Right ventricle myocardium inferior (tissue), 1 donor: ENCODE results near the gene TMPRSS9. TPM values are rescaled to one million over a fixed set of nuclear protein-coding genes. Genes with fewer than 3 reads are reported as not detected.
"Not testable (repeated sequence)": the region's sequence is repeated elsewhere in the genome, so short reads cannot be mapped to it uniquely, and the experiment has no call there.

Experiments used
- ATAC-seq: fragments of 200-7000 bp; cut with Tn5 transposase; one replicate; pipeline ENCODE4 v1.9.1; 2020; ENCODE audit warnings: mild to moderate bottlenecking, moderate library complexity
- DNase-seq: peaks from one replicate; pipeline ENCODE4 v3.0.0; 2021; ENCODE audit errors: missing footprints
- intact Hi-C: fragments of 100-400 bp; cut with DNase I; formaldehyde crosslinking; loops from one replicate; pipeline ENCODE4 v1.11.0; 2022
- microRNA-seq: library from miRNA; unstranded; fragments of <30 nt; microRNA quantifications from one replicate; pipeline ENCODE4 v1.2.0, GENCODE V29; 2020
- total RNA-seq: library from RNA; stranded (reverse); fragmentation: NEBNext Ultra II Directional; extraction: Animal tissue kit (Norgen Biotek cat#: 25700); gene quantifications from one replicate; pipeline ENCODE4 v1.2.1, GENCODE V29; 2021
- donor health status: DM: no; HTN: yes; CAD: no; lungs with severe emphysema.

The TMPRSS9 gene
- total RNA-seq, 1 donor from 2014 or later: not detected

- ATAC-seq (no peak), DNase-seq (no peak)
- intact Hi-C loops: no loop called here
Measured at GRCh38 chr19:2460245-2460644, 100.2 kb downstream of the TMPRSS9 start.

GRCh38 chr19:2461751-2462634 is 101.9 kb downstream of the TMPRSS9 start:
- DNase-seq: peak; percentile 79
- intact Hi-C loops: no loop called here
- ATAC-seq: peak; percentile 72

GRCh38 chr19:2462635-2463421 is 102.8 kb downstream of the TMPRSS9 start:
- DNase-seq: peak; percentile 89
- peak; percentile 80 for ATAC-seq
- intact Hi-C loops: no loop called here

GRCh38 chr19:2463694-2464093 is 103.6 kb downstream of the TMPRSS9 start:
- intact Hi-C loops, DNase-seq, ATAC-seq: not testable (repeated sequence)

GRCh38 chr19:2464389-2464788 is 104.3 kb downstream of the TMPRSS9 start:
- intact Hi-C loops: no loop called here
- DNase-seq: no peak
- ATAC-seq: no peak

- ATAC-seq: no peak
- no peak for DNase-seq
- intact Hi-C loops: no loop called here
Measured at GRCh38 chr19:2468596-2468995, 108.5 kb downstream of the TMPRSS9 start.

- intact Hi-C loops: no loop called here
- ATAC-seq (no peak), DNase-seq (peak; percentile 27)
Measured at GRCh38 chr19:2469102-2469914, 109.2 kb downstream of the TMPRSS9 start.

GRCh38 chr19:2469915-2470200 is 109.8 kb downstream of the TMPRSS9 start:
- intact Hi-C loops, ATAC-seq: not testable (repeated sequence)
- peak; percentile 34 for DNase-seq

GRCh38 chr19:2474232-2475017 is 114.4 kb downstream of the TMPRSS9 start:
- ATAC-seq (peak; percentile 69), DNase-seq (peak; percentile 94)
- intact Hi-C loops: loop anchor here (1.0 kb wide), 3 partner anchors 105 to 162 kb away; no protein-coding TSS in a partner anchor

GRCh38 chr19:2475018-2475701 is 115.1 kb downstream of the TMPRSS9 start:
- peak; percentile 80 for DNase-seq
- ATAC-seq: peak; percentile 38
- intact Hi-C loops: loop anchor here (1.0 kb wide), 1 partner anchor 161 kb away; no protein-coding TSS in a partner anchor

Small RNAs within 50 kb of the gene (microRNA-seq; reads per million reads assigned to microRNA genes)
- not detected for gene MIR7108

Other genes with a start within 250 kb of the TMPRSS9 start
- gene AP3D1, start 208.7 kb upstream of the TMPRSS9 start, total RNA-seq: 71.8 TPM
- 9.7 TPM for gene DOT1L, start 196.3 kb upstream of the TMPRSS9 start, total RNA-seq
- gene PLEKHJ1, start 123.9 kb upstream of the TMPRSS9 start, total RNA-seq: 59.7 TPM
- gene SF3A2, start 123.4 kb upstream of the TMPRSS9 start, total RNA-seq: 30.3 TPM
- 0.89 TPM for gene AMH, start 110.9 kb upstream of the TMPRSS9 start, total RNA-seq
- gene JSRP1, start 103.8 kb upstream of the TMPRSS9 start, total RNA-seq: not detected
- 0.68 TPM for gene PEAK3, start 78.1 kb upstream of the TMPRSS9 start, total RNA-seq
- not detected for gene LINGO3, start 52.1 kb upstream of the TMPRSS9 start, total RNA-seq
- 46.7 TPM for gene LSM7, start 31.7 kb upstream of the TMPRSS9 start, total RNA-seq
- 24.9 TPM for gene SPPL2B, start 31.6 kb upstream of the TMPRSS9 start, total RNA-seq
- gene TIMM13, start 67.3 kb downstream of the TMPRSS9 start, total RNA-seq: 86.9 TPM
- gene LMNB2, start 96.7 kb downstream of the TMPRSS9 start, total RNA-seq: 19.2 TPM
- 39.8 TPM for gene GADD45B, start 115.9 kb downstream of the TMPRSS9 start, total RNA-seq